ENCODE data around the gene HOXC6. TPM values are rescaled to one million over a fixed set of nuclear protein-coding genes. Genes with fewer than 3 reads are reported as not detected.

The HOXC6 gene
- total RNA-seq, 1 donor from 2014 or later = not detected

DNA sequence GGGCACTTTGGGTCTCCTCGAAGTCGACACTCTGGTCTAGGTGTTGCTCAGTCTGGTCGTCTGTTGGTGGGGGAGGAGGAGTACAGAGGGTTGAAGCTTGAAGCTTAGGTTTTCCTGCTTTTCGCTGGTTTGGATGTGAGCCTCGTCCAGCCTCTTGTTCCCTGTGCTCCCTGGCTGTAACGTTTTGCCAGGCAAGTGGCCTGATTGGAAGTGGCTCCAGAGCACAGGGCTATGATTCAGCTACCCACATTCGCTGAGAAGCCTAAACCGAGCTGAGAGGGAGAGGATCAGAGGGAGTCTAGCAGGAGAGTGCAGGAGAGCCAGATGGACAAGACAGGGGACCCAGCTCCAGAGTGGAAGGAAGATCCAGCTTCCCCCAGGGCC, 37.2 kb upstream of the HOXC6 start:
- no peak overlapping the region for H3K27ac Mint-ChIP-seq (ENCODE audit: unreplicated experiment)
- no peak for DNase-seq (ENCODE audit: extremely low spot score, unreplicated experiment)
- peaks cover 2% of the 10 kb centered on the region for H3K36me3 Mint-ChIP-seq (ENCODE audit: unreplicated experiment)
- peaks cover 99% of the 10 kb centered on the region for H3K27me3 Mint-ChIP-seq (ENCODE audit: unreplicated experiment)
- TF ChIP-seq, protein P1, sequence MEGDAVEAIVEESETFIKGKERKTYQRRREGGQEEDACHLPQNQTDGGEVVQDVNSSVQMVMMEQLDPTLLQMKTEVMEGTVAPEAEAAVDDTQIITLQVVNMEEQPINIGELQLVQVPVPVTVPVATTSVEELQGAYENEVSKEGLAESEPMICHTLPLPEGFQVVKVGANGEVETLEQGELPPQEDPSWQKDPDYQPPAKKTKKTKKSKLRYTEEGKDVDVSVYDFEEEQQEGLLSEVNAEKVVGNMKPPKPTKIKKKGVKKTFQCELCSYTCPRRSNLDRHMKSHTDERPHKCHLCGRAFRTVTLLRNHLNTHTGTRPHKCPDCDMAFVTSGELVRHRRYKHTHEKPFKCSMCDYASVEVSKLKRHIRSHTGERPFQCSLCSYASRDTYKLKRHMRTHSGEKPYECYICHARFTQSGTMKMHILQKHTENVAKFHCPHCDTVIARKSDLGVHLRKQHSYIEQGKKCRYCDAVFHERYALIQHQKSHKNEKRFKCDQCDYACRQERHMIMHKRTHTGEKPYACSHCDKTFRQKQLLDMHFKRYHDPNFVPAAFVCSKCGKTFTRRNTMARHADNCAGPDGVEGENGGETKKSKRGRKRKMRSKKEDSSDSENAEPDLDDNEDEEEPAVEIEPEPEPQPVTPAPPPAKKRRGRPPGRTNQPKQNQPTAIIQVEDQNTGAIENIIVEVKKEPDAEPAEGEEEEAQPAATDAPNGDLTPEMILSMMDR (IDR thresholded peaks at IDR 0.05) = no peak
- H3K9me3 Mint-ChIP-seq (ENCODE audit: unreplicated experiment) = no peaks in the 10 kb centered on the region
- no peak overlapping the region for H3K4me3 Mint-ChIP-seq (ENCODE audit: unreplicated experiment)
- H3K4me1 Mint-ChIP-seq (ENCODE audit: unreplicated experiment) = peaks cover 29% of the 10 kb centered on the region

DNA sequence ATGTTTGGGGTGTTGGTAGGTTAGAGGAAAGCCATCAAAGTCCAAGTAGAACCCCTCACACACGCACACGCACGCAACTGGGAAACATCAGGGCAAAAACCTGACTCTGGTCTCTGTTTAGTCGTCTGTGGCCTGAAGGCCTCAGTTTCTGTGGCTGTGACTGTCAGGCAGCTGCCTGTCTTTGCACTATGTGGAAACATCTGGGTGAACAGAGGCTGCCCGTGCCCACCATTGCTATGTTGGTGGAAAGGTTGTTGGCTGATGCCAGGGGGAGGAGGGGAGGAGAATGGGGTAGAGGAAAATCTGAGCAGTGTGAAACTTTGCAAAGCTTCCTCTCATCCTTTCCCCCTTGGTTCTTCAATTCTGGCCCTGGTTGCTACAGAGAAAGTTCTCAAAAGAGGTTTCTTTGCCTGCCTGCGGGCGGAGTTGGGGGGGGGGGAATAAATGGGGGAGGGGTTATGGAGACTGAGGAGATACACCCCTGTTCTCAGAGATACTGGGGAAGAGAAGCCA, 35.8 kb upstream of the HOXC6 start:
- H3K9me3 Mint-ChIP-seq (ENCODE audit: unreplicated experiment) = no peaks in the 10 kb centered on the region
- TF ChIP-seq, protein P1 (IDR thresholded peaks at IDR 0.05) = no peak
- peaks cover 99% of the 10 kb centered on the region for H3K27me3 Mint-ChIP-seq (ENCODE audit: unreplicated experiment)
- H3K4me3 Mint-ChIP-seq (ENCODE audit: unreplicated experiment) = no peak overlapping the region
- H3K4me1 Mint-ChIP-seq (ENCODE audit: unreplicated experiment) = peaks cover 26% of the 10 kb centered on the region
- H3K36me3 Mint-ChIP-seq (ENCODE audit: unreplicated experiment) = peaks cover 2% of the 10 kb centered on the region
- no peak for DNase-seq (ENCODE audit: extremely low spot score, unreplicated experiment)
- H3K27ac Mint-ChIP-seq (ENCODE audit: unreplicated experiment) = no peak overlapping the region

DNA sequence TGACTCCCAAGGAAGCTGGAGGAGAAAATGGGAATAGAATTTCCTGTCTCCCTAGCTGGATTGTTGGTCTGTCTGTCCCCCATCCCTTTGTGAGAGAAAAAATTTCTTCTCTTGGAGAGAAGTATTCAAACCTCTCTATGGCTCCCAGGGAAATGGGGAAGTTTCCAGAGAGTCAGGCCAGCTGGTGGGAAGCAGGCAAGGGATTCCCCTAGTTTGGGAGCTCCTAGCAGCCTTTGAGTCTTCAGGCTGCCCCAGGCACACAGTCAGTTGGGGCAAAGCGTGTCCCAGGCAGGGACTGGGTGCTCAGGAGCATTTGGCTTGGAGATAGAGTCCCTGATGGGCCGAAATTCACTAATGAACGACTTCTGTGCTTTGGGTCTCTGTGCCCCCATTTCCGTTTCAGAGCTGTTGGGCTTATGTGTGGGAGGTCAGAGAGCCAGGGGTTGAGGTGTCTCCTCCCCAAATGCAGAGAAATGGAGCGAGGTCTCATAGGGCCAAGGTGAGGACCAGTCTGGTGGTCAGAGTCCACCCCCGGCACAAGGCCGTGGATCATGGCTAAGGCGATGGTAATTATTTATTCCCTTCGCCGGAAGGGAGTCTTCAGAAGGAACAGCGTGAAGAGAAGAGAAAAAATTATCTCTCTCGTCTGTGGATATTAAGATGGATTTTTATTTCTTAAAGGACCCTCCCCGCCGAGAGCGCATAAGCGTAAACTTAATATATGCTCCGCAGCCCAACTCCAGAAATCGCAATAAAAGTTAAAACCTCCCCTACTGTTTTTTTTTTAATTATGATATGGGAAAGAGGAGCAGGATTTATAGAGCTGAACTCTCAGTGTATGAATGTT, 34.9 kb upstream of the HOXC6 start:
- no peak overlapping the region for H3K4me3 Mint-ChIP-seq (ENCODE audit: unreplicated experiment)
- H3K27ac Mint-ChIP-seq (ENCODE audit: unreplicated experiment) = no peak overlapping the region
- peaks cover 2% of the 10 kb centered on the region for H3K36me3 Mint-ChIP-seq (ENCODE audit: unreplicated experiment)
- H3K27me3 Mint-ChIP-seq (ENCODE audit: unreplicated experiment) = peaks cover 99% of the 10 kb centered on the region
- peaks cover 29% of the 10 kb centered on the region for H3K4me1 Mint-ChIP-seq (ENCODE audit: unreplicated experiment)
- no peak for DNase-seq (ENCODE audit: extremely low spot score, unreplicated experiment)
- H3K9me3 Mint-ChIP-seq (ENCODE audit: unreplicated experiment) = no peaks in the 10 kb centered on the region
- TF ChIP-seq, protein P1 (IDR thresholded peaks at IDR 0.05) = no peak

DNA sequence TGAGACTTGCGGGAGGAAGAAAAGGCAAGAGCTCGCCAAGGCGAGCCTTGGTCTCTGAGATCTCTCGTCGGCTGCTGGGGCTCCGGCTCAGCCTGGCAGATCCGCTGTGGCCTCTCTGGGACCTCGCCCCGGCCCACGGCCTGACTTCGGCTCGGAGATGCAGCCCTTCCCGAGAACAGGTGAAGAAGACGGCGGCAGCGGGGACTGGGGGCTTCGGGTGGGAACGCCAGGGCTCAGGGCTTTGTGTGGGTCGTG, 34.3 kb upstream of the HOXC6 start:
- peak overlapping the region; percentile 42 for H3K4me3 Mint-ChIP-seq (ENCODE audit: unreplicated experiment)
- peaks cover 2% of the 10 kb centered on the region for H3K36me3 Mint-ChIP-seq (ENCODE audit: unreplicated experiment)
- no peak overlapping the region for H3K27ac Mint-ChIP-seq (ENCODE audit: unreplicated experiment)
- no peak for DNase-seq (ENCODE audit: extremely low spot score, unreplicated experiment)
- H3K27me3 Mint-ChIP-seq (ENCODE audit: unreplicated experiment) = peaks cover 99% of the 10 kb centered on the region
- peaks cover 29% of the 10 kb centered on the region for H3K4me1 Mint-ChIP-seq (ENCODE audit: unreplicated experiment)
- TF ChIP-seq, protein P1 (IDR thresholded peaks at IDR 0.05) = no peak
- H3K9me3 Mint-ChIP-seq (ENCODE audit: unreplicated experiment) = no peaks in the 10 kb centered on the region

DNA sequence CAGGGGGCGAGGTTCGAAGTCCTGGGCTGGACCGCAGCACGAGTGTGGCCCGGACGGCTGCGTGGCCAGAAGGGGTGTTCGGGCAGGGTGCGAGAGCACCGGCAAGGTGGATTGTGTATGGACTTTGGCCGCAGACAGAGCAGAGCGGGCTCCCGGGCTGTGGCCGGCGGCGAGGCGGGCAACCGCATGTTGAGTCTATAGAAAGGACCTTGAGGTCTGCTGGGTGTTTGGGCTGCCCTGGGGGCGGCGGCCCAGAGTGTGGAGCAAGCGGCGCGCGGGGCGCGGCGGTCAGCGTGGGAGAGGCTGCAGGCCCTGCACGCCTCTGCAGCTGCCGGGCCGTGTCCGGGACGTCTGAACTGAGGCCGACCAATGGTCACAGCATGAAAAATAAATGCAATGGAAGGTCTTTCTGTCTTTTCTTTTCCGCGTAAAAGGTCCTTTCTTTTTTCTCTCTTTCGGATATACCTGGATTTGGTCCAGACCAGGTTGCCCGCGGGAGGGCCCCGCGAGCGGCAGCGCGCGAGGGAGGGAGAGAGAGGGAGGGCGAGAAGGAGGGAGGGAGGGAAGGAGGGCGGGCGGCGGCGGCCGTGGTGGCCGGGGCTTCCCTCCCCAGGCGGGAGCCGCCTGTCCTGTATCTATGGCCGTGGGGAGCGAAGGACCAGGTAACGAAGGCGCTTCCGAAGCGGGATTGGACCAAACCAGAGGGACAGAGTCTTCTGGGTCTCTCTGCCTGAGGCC, 33.8 kb upstream of the HOXC6 start:
- no peak for DNase-seq (ENCODE audit: extremely low spot score, unreplicated experiment)
- TF ChIP-seq, protein P1 (IDR thresholded peaks at IDR 0.05) = no peak
- H3K27me3 Mint-ChIP-seq (ENCODE audit: unreplicated experiment) = peaks cover 96% of the 10 kb centered on the region
- peaks cover 25% of the 10 kb centered on the region for H3K4me1 Mint-ChIP-seq (ENCODE audit: unreplicated experiment)
- no peak overlapping the region for H3K27ac Mint-ChIP-seq (ENCODE audit: unreplicated experiment)
- H3K9me3 Mint-ChIP-seq (ENCODE audit: unreplicated experiment) = no peaks in the 10 kb centered on the region
- H3K36me3 Mint-ChIP-seq (ENCODE audit: unreplicated experiment) = peaks cover 2% of the 10 kb centered on the region
- peak overlapping the region; percentile 73 for H3K4me3 Mint-ChIP-seq (ENCODE audit: unreplicated experiment)

Data from osteocyte (in vitro differentiated cells).